ENCODE results near the gene ASB6. TPM values are rescaled to one million over a fixed set of nuclear protein-coding genes. Genes with fewer than 3 reads are reported as not detected.

The ASB6 gene
- total RNA-seq, 1 experiment from 2014 or later = 17.4 TPM

- peaks cover 9% of the 10 kb centered on the region; the same call in 1 of the 2 replicates for H3K4me1 ChIP-seq
- H3K27me3 ChIP-seq (replicated peaks; ENCODE audit: control insufficient read depth, insufficient read depth, low read length) = no peaks in the 10 kb centered on the region
- ChIA-PET POLR2A (no interaction called here), CTCF (no interaction called here)
- Mint-ChIP-seq H3K36me3 (ENCODE audit: insufficient read depth, unreplicated experiment) (no peaks in the 10 kb centered on the region), H3K9me3 (ENCODE audit: unreplicated experiment) (no peaks in the 10 kb centered on the region), H3K27me3 (ENCODE audit: insufficient read depth, unreplicated experiment) (no peaks in the 10 kb centered on the region), H3K27ac (ENCODE audit: unreplicated experiment) (no peak overlapping the region), H3K4me3 (ENCODE audit: unreplicated experiment) (no peak overlapping the region), H3K4me1 (ENCODE audit: low read depth, unreplicated experiment) (no peaks in the 10 kb centered on the region)
- H3K9me3 ChIP-seq = no peaks in the 10 kb centered on the region
- intact Hi-C loops (cut with micrococcal nuclease; ENCODE audit: unreplicated experiment) = no loop called here
- BruUV-seq (replicated peaks) = no TSS peak
- no peak for DNase-seq
- no peak for TF ChIP-seq CTCF (IDR thresholded peaks at IDR 0.05; ENCODE audit: insufficient read depth in 1 of 2, low read depth in 1 of 2, low read length in 1 of 2, severe bottlenecking in 1 of 2, unreplicated experiment in 1 of 2)
- no peak overlapping the region for H3K4me3 ChIP-seq (ENCODE audit: low read depth, low read length)
- H3K36me3 ChIP-seq (ENCODE audit: control insufficient read depth, insufficient read depth, low read length) = no peaks in the 10 kb centered on the region
These were observed 45.4 kb upstream of the ASB6 start for GRCh38 chr9:129687391-129687790.

DNA sequence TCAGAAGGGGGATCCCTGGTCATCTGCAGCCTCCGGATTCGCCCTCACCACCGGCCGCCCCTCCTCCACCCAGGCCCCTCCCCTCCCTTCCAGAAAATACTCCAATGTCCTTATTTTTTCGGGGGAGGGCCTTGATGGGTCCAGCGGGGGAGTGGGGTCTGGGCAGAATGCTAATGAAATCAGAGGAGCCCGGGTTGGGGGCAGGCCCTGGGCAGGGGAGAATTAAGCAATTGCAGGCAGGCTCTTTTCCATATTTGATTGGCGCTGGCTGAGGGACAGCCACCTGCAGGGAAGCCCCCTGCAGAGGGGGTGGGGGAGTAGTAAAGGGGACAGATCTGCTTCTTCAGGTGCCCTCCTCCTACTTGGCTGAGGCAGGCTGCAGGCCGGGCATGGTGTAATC is 44.8 kb upstream of the ASB6 start:
- H3K4me3 ChIP-seq (ENCODE audit: low read depth, low read length) = no peak overlapping the region
- no peaks in the 10 kb centered on the region for H3K27me3 ChIP-seq (replicated peaks; ENCODE audit: control insufficient read depth, insufficient read depth, low read length)
- ChIA-PET POLR2A (no interaction called here), CTCF (no interaction called here)
- H3K9me3 ChIP-seq = no peaks in the 10 kb centered on the region
- DNase-seq = no peak
- no TSS peak for BruUV-seq (replicated peaks)
- no peaks in the 10 kb centered on the region for H3K36me3 ChIP-seq (ENCODE audit: control insufficient read depth, insufficient read depth, low read length)
- intact Hi-C loops (cut with micrococcal nuclease; ENCODE audit: unreplicated experiment) = no loop called here
- Mint-ChIP-seq H3K27me3 (ENCODE audit: insufficient read depth, unreplicated experiment) (no peaks in the 10 kb centered on the region), H3K4me1 (ENCODE audit: low read depth, unreplicated experiment) (no peaks in the 10 kb centered on the region), H3K36me3 (ENCODE audit: insufficient read depth, unreplicated experiment) (no peaks in the 10 kb centered on the region), H3K4me3 (ENCODE audit: unreplicated experiment) (no peak overlapping the region), H3K27ac (ENCODE audit: unreplicated experiment) (no peak overlapping the region), H3K9me3 (ENCODE audit: unreplicated experiment) (no peaks in the 10 kb centered on the region)
- TF ChIP-seq CTCF (IDR thresholded peaks at IDR 0.05; ENCODE audit: insufficient read depth in 1 of 2, low read depth in 1 of 2, low read length in 1 of 2, severe bottlenecking in 1 of 2, unreplicated experiment in 1 of 2) = no peak
- H3K4me1 ChIP-seq = peaks cover 9% of the 10 kb centered on the region; the same call in 1 of the 2 replicates

GRCh38 chr9:129685933-129686259 is 43.9 kb upstream of the ASB6 start:
- no peaks in the 10 kb centered on the region for H3K9me3 ChIP-seq
- ChIA-PET POLR2A (no interaction called here), CTCF (no interaction called here)
- no peaks in the 10 kb centered on the region for H3K9me3 Mint-ChIP-seq (ENCODE audit: unreplicated experiment)
- H3K36me3 ChIP-seq (ENCODE audit: control insufficient read depth, insufficient read depth, low read length) = no peaks in the 10 kb centered on the region
- no peak for TF ChIP-seq CTCF (IDR thresholded peaks at IDR 0.05; ENCODE audit: insufficient read depth in 1 of 2, low read depth in 1 of 2, low read length in 1 of 2, severe bottlenecking in 1 of 2, unreplicated experiment in 1 of 2)
- no peak for DNase-seq
- H3K27me3 Mint-ChIP-seq (ENCODE audit: insufficient read depth, unreplicated experiment) = no peaks in the 10 kb centered on the region
- H3K4me3 ChIP-seq (ENCODE audit: low read depth, low read length) = no peak overlapping the region
- peaks cover 9% of the 10 kb centered on the region; the same call in 1 of the 2 replicates for H3K4me1 ChIP-seq
- H3K4me1 Mint-ChIP-seq (ENCODE audit: low read depth, unreplicated experiment) = no peaks in the 10 kb centered on the region
- no peaks in the 10 kb centered on the region for H3K36me3 Mint-ChIP-seq (ENCODE audit: insufficient read depth, unreplicated experiment)
- BruUV-seq (replicated peaks) = no TSS peak
- H3K27me3 ChIP-seq (replicated peaks; ENCODE audit: control insufficient read depth, insufficient read depth, low read length) = no peaks in the 10 kb centered on the region
- no peak overlapping the region for H3K27ac Mint-ChIP-seq (ENCODE audit: unreplicated experiment)
- no peak overlapping the region for H3K4me3 Mint-ChIP-seq (ENCODE audit: unreplicated experiment)
- intact Hi-C loops (cut with micrococcal nuclease; ENCODE audit: unreplicated experiment) = no loop called here

Data from Caco-2 (cell line).